ENCODE data around the gene C8B.

Gene C8B

GRCh38 chr1:56985857-56986256 is 20.0 kb upstream of the C8B start:
- Mint-ChIP-seq H3K4me3 (no peak overlapping the region), H3K27me3 (ENCODE audit: low read depth) (no peaks in the 10 kb centered on the region), H3K9me3 (no peaks in the 10 kb centered on the region), H3K36me3 (ENCODE audit: low read depth) (no peaks in the 10 kb centered on the region), H3K4me1 (ENCODE audit: low read depth) (no peaks in the 10 kb centered on the region), H3K27ac (no peak overlapping the region)
- DNase-seq (ENCODE audit: low spot score) = no peak

GRCh38 chr1:56983484-56983883 is 17.7 kb upstream of the C8B start:
- Mint-ChIP-seq H3K36me3 (ENCODE audit: low read depth) (no peaks in the 10 kb centered on the region), H3K27me3 (ENCODE audit: low read depth) (no peaks in the 10 kb centered on the region), H3K9me3 (no peaks in the 10 kb centered on the region), H3K4me3 (no peak overlapping the region), H3K4me1 (ENCODE audit: low read depth) (no peaks in the 10 kb centered on the region), H3K27ac (no peak overlapping the region)
- no peak for DNase-seq (ENCODE audit: low spot score)

- Mint-ChIP-seq H3K9me3 (no peaks in the 10 kb centered on the region), H3K4me1 (ENCODE audit: low read depth) (no peaks in the 10 kb centered on the region), H3K36me3 (ENCODE audit: low read depth) (no peaks in the 10 kb centered on the region), H3K27ac (no peak overlapping the region), H3K27me3 (ENCODE audit: low read depth) (no peaks in the 10 kb centered on the region), H3K4me3 (no peak overlapping the region)
- no peak for DNase-seq (ENCODE audit: low spot score)
Observed at GRCh38 chr1:56979986-56980755, 14.4 kb upstream of the C8B start.

- Mint-ChIP-seq H3K9me3 (no peaks in the 10 kb centered on the region), H3K4me3 (no peak overlapping the region), H3K27ac (no peak overlapping the region)
Observed at GRCh38 chr1:56978819-56979218, 13.0 kb upstream of the C8B start.

GRCh38 chr1:56977910-56978309 is 12.1 kb upstream of the C8B start:
- Mint-ChIP-seq H3K4me1 (ENCODE audit: low read depth) (no peaks in the 10 kb centered on the region), H3K4me3 (no peak overlapping the region), H3K27me3 (ENCODE audit: low read depth) (no peaks in the 10 kb centered on the region), H3K27ac (no peak overlapping the region), H3K9me3 (no peaks in the 10 kb centered on the region), H3K36me3 (ENCODE audit: low read depth) (no peaks in the 10 kb centered on the region)
- no peak for DNase-seq (ENCODE audit: low spot score)

More at GRCh38 chr1:56978819-56979218, 13.0 kb upstream of the C8B start:
- H3K27me3 Mint-ChIP-seq (ENCODE audit: low read depth) = no peaks in the 10 kb centered on the region
- DNase-seq (ENCODE audit: low spot score) = no peak
- no peaks in the 10 kb centered on the region for H3K4me1 Mint-ChIP-seq (ENCODE audit: low read depth)
- no peaks in the 10 kb centered on the region for H3K36me3 Mint-ChIP-seq (ENCODE audit: low read depth)

- Mint-ChIP-seq H3K27me3 (ENCODE audit: low read depth) (no peaks in the 10 kb centered on the region), H3K4me3 (no peak overlapping the region), H3K27ac (no peak overlapping the region), H3K4me1 (ENCODE audit: low read depth) (no peaks in the 10 kb centered on the region), H3K9me3 (no peaks in the 10 kb centered on the region), H3K36me3 (ENCODE audit: low read depth) (no peaks in the 10 kb centered on the region)
- DNase-seq (ENCODE audit: low spot score) = no peak
Observed at GRCh38 chr1:56975446-56975845, 9.6 kb upstream of the C8B start.

GRCh38 chr1:56973923-56974742 is 8.3 kb upstream of the C8B start:
- H3K27ac Mint-ChIP-seq = no peak overlapping the region
- no peaks in the 10 kb centered on the region for H3K27me3 Mint-ChIP-seq (ENCODE audit: low read depth)
- no peaks in the 10 kb centered on the region for H3K9me3 Mint-ChIP-seq
- H3K4me1 Mint-ChIP-seq (ENCODE audit: low read depth) = no peaks in the 10 kb centered on the region
- no peak overlapping the region for H3K4me3 Mint-ChIP-seq
- no peaks in the 10 kb centered on the region for H3K36me3 Mint-ChIP-seq (ENCODE audit: low read depth)
- no peak for DNase-seq (ENCODE audit: low spot score)

GRCh38 chr1:56972976-56973375 is 7.2 kb upstream of the C8B start:
- H3K27ac Mint-ChIP-seq = no peak overlapping the region
- no peaks in the 10 kb centered on the region for H3K27me3 Mint-ChIP-seq (ENCODE audit: low read depth)
- no peaks in the 10 kb centered on the region for H3K9me3 Mint-ChIP-seq
- H3K4me1 Mint-ChIP-seq (ENCODE audit: low read depth) = no peaks in the 10 kb centered on the region
- H3K36me3 Mint-ChIP-seq (ENCODE audit: low read depth) = no peaks in the 10 kb centered on the region
- no peak overlapping the region for H3K4me3 Mint-ChIP-seq
- DNase-seq (ENCODE audit: low spot score) = no peak

GRCh38 chr1:56970280-56970679 is 4.5 kb upstream of the C8B start:
- H3K4me1 Mint-ChIP-seq (ENCODE audit: low read depth) = no peaks in the 10 kb centered on the region
- no peak overlapping the region for H3K4me3 Mint-ChIP-seq
- H3K27ac Mint-ChIP-seq = no peak overlapping the region
- H3K36me3 Mint-ChIP-seq (ENCODE audit: low read depth) = no peaks in the 10 kb centered on the region
- H3K9me3 Mint-ChIP-seq = no peaks in the 10 kb centered on the region
- H3K27me3 Mint-ChIP-seq (ENCODE audit: low read depth) = no peaks in the 10 kb centered on the region
- no peak for DNase-seq (ENCODE audit: low spot score)

- H3K4me3 Mint-ChIP-seq = no peak overlapping the region
- no peak overlapping the region for H3K27ac Mint-ChIP-seq
- H3K4me1 Mint-ChIP-seq (ENCODE audit: low read depth) = no peaks in the 10 kb centered on the region
- H3K9me3 Mint-ChIP-seq = no peaks in the 10 kb centered on the region
- no peaks in the 10 kb centered on the region for H3K27me3 Mint-ChIP-seq (ENCODE audit: low read depth)
- no peaks in the 10 kb centered on the region for H3K36me3 Mint-ChIP-seq (ENCODE audit: low read depth)
- no peak for DNase-seq (ENCODE audit: low spot score)
Observed at GRCh38 chr1:56968878-56969495, 3.2 kb upstream of the C8B start.

GRCh38 chr1:56967900-56968832 is 2.4 kb upstream of the C8B start:
- DNase-seq (ENCODE audit: low spot score) = no peak
- Mint-ChIP-seq H3K27me3 (ENCODE audit: low read depth) (no peaks in the 10 kb centered on the region), H3K36me3 (ENCODE audit: low read depth) (no peaks in the 10 kb centered on the region), H3K27ac (no peak overlapping the region), H3K9me3 (no peaks in the 10 kb centered on the region), H3K4me1 (ENCODE audit: low read depth) (no peaks in the 10 kb centered on the region), H3K4me3 (no peak overlapping the region)

- no peaks in the 10 kb centered on the region for H3K27me3 Mint-ChIP-seq (ENCODE audit: low read depth)
- no peaks in the 10 kb centered on the region for H3K9me3 Mint-ChIP-seq
- no peaks in the 10 kb centered on the region for H3K36me3 Mint-ChIP-seq (ENCODE audit: low read depth)
- no peak for DNase-seq (ENCODE audit: low spot score)
- no peaks in the 10 kb centered on the region for H3K4me1 Mint-ChIP-seq (ENCODE audit: low read depth)
- H3K27ac Mint-ChIP-seq = no peak overlapping the region
- H3K4me3 Mint-ChIP-seq = no peak overlapping the region
Observed at GRCh38 chr1:56967355-56967754, 1.5 kb upstream of the C8B start.

GRCh38 chr1:56966698-56966999 is 834 bp upstream of the C8B start:
- Mint-ChIP-seq H3K27ac (no peak overlapping the region), H3K4me1 (ENCODE audit: low read depth) (no peaks in the 10 kb centered on the region), H3K4me3 (no peak overlapping the region), H3K36me3 (ENCODE audit: low read depth) (no peaks in the 10 kb centered on the region), H3K9me3 (no peaks in the 10 kb centered on the region), H3K27me3 (ENCODE audit: low read depth) (no peaks in the 10 kb centered on the region)
- no peak for DNase-seq (ENCODE audit: low spot score)

Measured in T-helper 2 cell treated with Interferon-gamma antibody and Interleukin-4, amounts not matched to agents 5 μg/mL and 100 μg/mL, for 36 hours (primary cell).